GM21367 (cell line): Measurements from ENCODE around the gene YWHAG.
"Not testable (repeated sequence)": the region's sequence is repeated elsewhere in the genome, so short reads cannot be mapped to it uniquely, and the experiment has no call there.

Source experiments
- ATAC-seq: cut with Tn5 transposase; IDR thresholded peaks from one replicate; pipeline ENCODE4 v1.9.1; 2021; ENCODE audit not compliant: unreplicated experiment

YWHAG gene

GRCh38 chr7:76358481-76359110 lies at the start of gene YWHAG:
Gene YWHAG (minus strand): TSS chr7:76358991. CDS start chr7:76358808, 183 bp downstream.
- peak; percentile 55 for ATAC-seq

DNA sequence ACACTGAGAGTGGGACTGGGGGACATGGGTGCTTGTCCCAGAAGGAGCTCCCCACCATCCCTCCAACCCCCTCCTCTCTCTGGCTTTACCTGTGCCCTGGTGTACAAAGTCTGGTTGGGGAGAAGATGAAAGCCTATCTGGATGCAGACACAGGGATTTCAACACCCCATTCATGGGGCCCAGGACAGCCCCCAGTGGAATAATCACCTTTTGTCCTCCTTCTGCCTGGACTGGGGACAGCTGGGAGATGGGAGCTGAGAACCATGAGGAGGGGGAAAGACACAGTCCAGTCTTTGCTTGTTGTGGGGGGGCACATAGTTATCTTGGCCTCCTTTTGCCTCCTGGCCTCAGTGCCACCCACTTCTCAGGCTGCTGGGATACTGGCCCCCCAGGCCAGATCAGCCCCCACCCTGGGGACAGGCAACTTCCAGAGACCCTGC lies 49.4 kb upstream of the YWHAG start:
- ATAC-seq, result no peak

DNA sequence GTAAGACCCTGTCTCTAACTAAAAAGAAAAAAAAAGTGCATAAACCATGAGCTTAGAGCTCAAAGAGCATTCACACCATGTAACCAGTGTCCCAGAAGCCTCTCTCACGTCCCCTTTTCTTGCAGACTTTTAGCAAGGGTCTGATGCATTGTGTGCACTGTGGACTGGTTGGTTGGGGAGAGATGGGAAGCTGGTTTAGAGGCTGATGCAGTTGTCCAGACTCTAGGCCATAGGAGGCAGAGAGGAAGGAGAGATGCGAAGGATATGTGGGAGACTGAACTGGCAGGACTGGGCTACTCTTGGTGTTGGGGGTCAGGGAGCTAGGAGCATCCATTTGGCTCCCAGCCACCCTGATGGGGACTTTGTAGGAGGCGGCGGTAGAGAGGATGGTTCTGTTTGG lies 48.9 kb upstream of the YWHAG start:
- ATAC-seq, result no peak

DNA sequence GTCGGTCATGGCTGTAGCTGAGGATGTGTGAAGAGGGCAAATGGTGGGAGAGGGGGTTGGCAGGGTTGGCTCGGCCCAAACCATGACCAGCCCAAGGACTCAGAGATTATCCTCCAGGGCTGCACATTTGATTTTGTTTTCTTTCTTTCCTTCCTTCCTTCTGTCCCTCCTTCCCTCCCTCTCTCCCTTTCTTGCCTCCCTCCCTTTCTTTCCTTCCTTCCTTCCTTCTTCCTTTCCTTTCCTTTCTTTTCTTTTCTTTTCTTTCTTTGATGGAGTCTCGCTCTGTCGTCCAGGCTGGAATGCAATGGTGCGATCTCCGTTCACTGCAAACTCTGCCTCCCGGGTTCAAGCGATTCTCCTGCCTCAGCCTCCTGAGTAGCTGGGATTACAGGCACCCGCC lies 46.9 kb upstream of the YWHAG start:
- ATAC-seq, result no peak

DNA sequence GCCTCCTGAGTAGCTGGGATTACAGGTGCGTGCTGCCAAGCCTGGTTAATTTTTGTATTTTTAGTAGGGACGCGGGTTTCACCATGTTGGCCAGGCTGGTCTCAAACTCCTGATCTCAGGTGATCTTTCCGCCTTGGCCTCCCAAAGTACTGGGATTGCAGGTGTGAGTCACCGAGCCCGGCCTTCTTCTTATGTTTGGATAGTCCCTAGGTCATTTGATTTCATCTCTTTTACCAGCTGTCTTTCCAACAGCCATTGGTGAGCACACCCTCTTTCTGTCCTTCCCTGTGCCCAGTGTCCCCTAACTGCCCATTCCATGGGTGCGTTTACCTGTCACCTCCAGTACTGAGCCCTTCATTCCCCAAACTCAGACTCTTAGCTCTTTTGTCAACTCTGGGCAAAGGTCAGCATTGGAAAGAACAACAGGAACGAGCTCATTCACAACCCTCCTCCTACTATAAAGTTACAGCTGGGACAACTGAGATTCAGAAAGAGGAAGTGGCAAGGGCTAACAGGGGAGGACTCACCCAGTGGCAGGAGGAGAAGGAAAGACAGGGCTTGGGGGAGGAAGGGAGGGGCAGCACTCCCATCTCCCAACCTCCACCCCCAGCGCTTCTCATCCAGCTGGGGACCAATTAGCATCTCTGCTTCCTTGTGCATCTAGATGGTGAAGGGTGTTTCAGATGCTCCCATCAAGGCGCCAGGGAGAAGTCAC lies 45.1 kb upstream of the YWHAG start:
- no peak for ATAC-seq

DNA sequence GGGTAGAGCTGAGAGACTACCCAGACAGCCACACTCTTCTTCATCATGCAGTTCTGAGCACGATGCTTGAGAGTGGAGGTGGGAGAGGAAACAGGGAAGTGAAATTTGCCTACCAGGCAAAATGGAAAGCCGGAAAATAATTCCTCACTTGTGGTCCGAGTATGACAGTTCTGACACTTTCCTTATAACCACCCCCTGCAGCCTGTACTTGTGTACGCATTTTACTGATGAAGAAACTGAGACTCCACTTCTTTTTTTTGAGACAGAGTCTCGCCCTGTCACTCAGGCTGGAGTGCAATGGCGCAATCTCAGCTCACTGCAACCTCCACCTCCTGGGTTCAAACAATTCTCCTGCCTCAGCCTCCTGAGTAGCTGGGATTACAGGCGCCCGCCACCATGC lies 44.3 kb upstream of the YWHAG start:
- ATAC-seq, result not testable (repeated sequence)

DNA sequence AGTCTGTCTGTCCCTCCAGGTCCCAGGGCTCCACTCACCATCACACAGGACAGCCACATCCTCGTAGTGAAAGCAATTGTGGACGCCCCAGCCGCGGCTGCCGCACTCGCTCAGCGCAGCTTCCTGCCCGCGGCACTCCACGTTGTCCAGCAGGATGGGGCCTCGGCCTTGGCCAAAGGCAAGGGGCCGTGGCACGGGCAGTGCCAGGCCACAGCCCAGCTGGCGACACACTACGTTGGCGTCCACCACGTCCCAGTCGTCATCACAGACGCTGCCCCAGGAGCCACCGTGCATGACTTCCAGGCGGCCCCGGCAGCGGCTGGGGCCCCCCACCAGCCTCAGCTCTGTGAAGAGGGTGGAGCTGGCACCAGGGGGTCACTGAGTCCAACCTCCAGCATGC lies 41.5 kb upstream of the YWHAG start:
- no peak for ATAC-seq

DNA sequence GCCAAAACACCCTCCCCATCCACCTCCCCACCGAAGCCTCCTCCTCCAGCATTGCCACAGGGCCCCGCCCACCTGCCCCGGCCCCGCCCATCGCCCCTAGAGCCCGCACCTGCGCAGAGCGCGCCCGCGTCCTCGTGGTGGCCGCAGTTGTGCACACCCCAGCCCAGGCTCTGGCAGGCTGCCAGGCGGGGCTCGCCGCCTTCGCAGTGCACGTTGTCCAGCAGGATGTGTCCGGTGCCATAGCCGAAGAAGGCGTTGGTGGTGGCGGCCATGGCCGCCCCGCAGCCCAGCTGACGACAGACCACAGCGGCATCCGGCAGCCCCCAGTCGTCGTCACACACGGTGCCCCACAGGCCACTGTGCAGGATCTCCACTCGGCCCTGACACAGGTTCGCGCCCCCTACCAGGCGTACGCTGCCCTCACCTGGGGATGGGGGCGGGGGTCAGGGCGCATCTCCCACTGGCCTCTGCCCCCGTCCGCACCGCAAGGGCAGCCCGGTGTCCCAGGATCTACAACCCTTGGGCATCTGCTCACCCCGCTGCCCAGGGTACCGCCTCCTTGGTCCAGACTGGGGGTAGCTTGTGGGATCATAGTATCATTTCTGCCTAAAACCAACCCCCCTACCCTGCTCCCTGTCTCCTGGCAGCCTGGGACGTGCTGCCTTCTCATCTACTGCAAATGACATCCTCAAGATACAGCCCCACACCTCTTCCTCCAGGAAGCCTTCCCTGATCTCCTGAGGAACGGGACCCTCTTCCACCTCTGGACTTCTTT lies 38.8 kb upstream of the YWHAG start:
- ATAC-seq, result no peak

DNA sequence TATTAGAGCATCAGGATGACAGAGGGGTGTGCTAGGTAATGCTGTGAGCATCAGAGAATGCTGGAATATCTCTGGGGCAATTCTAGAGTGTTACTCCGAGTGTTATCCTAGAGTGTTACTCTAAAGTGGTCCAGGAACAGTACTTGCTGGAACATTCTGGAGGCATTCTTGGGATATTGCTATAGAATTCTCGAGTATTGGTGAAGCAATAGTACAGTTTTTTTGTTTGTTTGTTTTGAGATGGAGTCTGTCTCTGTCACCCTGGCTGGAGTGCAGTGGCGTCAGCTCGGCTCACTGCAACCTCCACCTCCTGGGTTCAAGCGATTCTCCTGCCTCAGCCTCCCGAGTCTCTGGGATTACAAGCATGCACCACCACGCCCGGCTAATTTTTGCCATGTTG lies 38.1 kb upstream of the YWHAG start:
- no peak for ATAC-seq

DNA sequence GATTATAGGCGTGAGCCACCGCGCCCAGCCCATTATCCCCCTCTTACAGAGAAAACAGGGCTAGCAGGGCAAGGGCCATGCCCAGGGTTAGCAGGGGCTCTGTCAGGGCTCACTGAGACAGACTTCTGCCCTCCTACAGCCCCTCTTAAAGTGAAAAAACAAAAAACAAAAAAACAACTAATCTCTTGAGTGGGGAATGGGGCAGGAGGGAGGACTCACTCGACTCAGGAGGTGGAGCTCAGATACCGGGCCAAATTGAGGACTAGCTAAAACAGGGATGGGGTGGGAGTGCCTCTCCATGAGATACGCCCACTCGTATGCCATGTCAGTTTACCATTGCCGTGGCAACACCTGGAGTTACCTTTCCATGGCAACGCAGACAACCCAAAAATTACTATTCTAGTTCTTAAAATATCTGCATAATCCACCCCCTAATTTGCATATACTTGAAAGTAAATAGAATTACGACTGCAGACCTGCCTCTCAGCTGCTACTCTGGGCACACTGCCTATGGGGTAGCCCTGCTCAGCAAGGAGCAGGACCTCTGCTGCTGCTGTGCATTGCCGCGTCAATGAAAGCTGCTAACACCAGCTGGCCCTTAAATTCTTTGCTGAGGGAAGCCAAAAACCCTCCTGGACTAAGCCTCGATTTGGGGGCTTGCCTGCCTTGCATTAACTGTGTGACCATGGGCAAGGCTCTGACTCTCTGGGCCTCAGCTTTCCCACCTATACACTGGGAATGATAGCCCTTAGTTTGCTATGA lies 37.4 kb upstream of the YWHAG start:
- no peak for ATAC-seq

- not testable (repeated sequence) for ATAC-seq
These were observed 36.8 kb upstream of the YWHAG start for GRCh38 chr7:76395605-76395964.

GRCh38 chr7:76394957-76395356 lies 36.2 kb upstream of the YWHAG start:
- ATAC-seq, result no peak

DNA sequence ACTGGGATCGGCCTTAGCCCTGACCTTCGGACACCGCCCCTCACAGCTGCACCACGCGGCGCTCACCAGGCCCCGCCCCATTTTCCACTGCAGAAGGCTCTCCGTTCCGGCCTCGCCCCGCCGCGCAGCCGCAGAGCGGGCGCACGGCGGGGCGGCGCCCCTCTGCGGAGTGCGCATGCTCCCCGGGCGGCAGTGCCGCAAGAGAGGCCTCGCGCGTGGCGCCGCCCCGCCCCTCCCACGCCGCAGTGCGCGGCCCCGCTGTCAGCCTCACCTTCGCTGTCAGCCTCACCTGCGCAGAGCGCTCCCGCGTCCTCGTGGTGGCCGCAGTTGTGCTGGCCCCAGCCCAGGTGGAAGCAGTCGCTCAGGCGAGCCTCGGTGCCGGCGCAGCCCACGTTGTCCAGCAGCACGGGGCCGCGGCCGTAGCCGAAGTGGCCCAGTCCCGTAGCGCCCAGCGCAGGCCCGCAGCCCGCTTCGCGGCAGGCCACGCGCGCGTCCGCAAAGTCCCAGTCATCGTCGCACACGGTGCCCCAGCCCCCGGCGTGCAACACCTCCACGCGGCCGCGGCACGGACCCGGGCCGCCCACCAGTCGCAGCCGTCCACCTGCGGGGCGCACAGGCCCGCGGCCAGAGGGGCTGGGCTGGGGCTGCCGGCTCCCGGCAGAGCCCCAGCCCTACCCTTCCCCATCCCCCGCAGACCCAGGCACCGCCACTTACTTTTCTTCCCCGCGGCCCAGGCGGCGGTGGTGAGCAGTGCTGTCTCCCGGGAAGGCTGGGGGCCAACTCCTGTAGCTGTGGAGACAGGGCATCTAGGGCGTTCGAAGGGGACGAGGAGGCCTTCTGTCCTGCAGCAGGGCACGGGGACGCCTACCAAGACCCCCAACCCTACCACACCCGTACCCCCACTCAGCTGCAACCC lies 34.6 kb upstream of the YWHAG start:
- ATAC-seq, result peak; percentile 86

DNA sequence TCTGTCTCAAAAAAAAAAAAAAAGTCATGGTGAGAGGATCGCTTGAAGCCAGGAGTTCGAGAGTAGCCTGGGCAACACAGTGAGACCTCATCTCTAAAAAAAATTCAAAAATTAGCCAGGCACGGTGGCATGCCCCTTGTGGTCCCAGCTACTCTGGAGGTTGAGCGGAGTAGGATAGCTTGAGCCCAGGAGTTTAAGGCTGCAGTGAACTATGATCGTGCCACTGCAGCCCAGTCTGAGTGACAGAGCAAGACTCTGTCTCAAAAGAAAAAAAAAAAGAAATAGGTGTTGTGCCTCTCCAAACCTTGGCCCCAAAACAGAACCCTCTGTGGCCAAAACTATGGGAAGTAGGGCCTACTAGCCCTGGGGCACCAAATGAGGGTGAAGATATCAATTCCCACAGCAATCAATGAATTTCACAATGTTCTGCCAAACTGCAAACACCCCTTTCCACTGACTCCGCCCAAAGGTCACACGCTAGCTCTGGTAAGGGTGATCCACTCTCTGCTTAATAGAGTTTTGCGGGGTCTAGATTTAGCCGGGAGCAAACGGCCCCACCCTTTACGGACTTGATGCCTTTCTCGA lies 33.8 kb upstream of the YWHAG start:
- no peak for ATAC-seq

- ATAC-seq, result no peak
These were observed 31.3 kb upstream of the YWHAG start for GRCh38 chr7:76390092-76390491.

- not testable (repeated sequence) for ATAC-seq
These were observed 29.0 kb upstream of the YWHAG start for GRCh38 chr7:76387789-76388188.

GRCh38 chr7:76386691-76387260 lies 28.0 kb upstream of the YWHAG start:
- no peak for ATAC-seq

- no peak for ATAC-seq
These were observed 24.5 kb upstream of the YWHAG start for GRCh38 chr7:76383089-76383944.

- no peak for ATAC-seq
These were observed 23.0 kb upstream of the YWHAG start for GRCh38 chr7:76381814-76382213.
